Measurements from ENCODE around the gene HS3ST6. TPM values are rescaled to one million over a fixed set of nuclear protein-coding genes. Genes with fewer than 3 reads are reported as not detected.

The HS3ST6 gene
- total and polyA plus RNA-seq, 2 of the 13 experiments (the other 11 are each of a cell fraction or from before 2014, with no cell fraction given): not detected

- TF ChIP-seq CEBPZ (IDR thresholded peaks at IDR 0.05; ENCODE audit: low read length) (no peak), ZKSCAN5 (CRISPR knock-in tag; IDR thresholded peaks at IDR 0.05) (no peak), SATB2 (CRISPR knock-in tag; IDR thresholded peaks at IDR 0.05) (no peak), ZNF614 (CRISPR knock-in tag; IDR thresholded peaks at IDR 0.05; ENCODE audit: borderline replicate concordance) (no peak), DMAP1 (CRISPR knock-in tag; IDR thresholded peaks at IDR 0.05) (peak; percentile 61; the same call in 1 of the 2 replicates), ATF2 (CRISPR knock-in tag; IDR thresholded peaks at IDR 0.05) (peak; percentile 18; the same call in 1 of the 2 replicates), KAT2B (IDR thresholded peaks at IDR 0.05; ENCODE audit: borderline replicate concordance, low read depth, low read length) (no peak), TMF1 (CRISPR knock-in tag; IDR thresholded peaks at IDR 0.05; ENCODE audit: low read depth) (peak; percentile 97), SNAI1 (CRISPR knock-in tag; IDR thresholded peaks at IDR 0.05; ENCODE audit: borderline replicate concordance) (0 out of 2 replicates have a peak, but pooled peaks have one; percentile 56), ZNF10 (CRISPR knock-in tag; IDR thresholded peaks at IDR 0.05; ENCODE audit: borderline replicate concordance, low read depth) (no peak), CCDC6 (CRISPR knock-in tag; IDR thresholded peaks at IDR 0.05) (peak; percentile 51; the same call in 1 of the 2 replicates), ZNF251 (CRISPR knock-in tag; IDR thresholded peaks at IDR 0.05) (no peak), PITX1 (CRISPR knock-in tag; IDR thresholded peaks at IDR 0.05) (no peak), ZNF260 (CRISPR knock-in tag; IDR thresholded peaks at IDR 0.05; ENCODE audit: borderline replicate concordance, low read depth) (no peak), HCFC1 (IDR thresholded peaks at IDR 0.05; ENCODE audit: low read depth, low read length) (no peak), ZNF337 (CRISPR knock-in tag; IDR thresholded peaks at IDR 0.05; ENCODE audit: borderline replicate concordance, low read depth) (no peak), RXRA (CRISPR knock-in tag; IDR thresholded peaks at IDR 0.05) (no peak), ZNF256 (CRISPR knock-in tag; conservative IDR thresholded peaks at IDR 0.05) (peak; percentile 83), ZNF34 (CRISPR knock-in tag; IDR thresholded peaks at IDR 0.05; ENCODE audit: borderline replicate concordance) (peak; percentile 58; the same call in 1 of the 2 replicates), NPAS2 (CRISPR knock-in tag; IDR thresholded peaks at IDR 0.05; ENCODE audit: borderline replicate concordance) (no peak), ARID4A (CRISPR knock-in tag; IDR thresholded peaks at IDR 0.05; ENCODE audit: borderline replicate concordance) (peak; percentile 58; the same call in 1 of the 2 replicates)
These were observed 11.5 kb upstream of the HS3ST6 start (continued) for GRCh38 chr16:1929578-1930337.
